Measurements from ENCODE around the gene TMEM245.

DNA sequence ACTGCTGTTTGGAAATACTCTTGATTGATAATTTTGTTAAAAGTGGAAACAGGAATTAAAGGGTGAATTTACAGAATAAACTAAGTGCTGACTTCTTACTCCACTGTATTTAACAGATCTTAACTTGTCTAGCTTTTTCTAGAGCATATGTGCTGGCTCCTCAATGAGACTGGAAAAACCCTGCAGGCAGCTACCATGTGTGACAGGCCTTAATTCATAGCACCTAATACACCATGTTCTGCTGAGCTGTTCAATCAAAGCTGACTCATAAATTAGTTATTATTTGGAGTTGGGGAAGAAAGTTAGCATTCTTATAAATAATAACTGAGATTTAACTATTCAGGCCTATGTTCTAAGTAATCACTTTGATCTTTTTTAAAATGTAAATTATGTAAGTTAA lies 135.9 kb downstream of the TMEM245 start:
- TF ChIP-seq, protein P1, sequence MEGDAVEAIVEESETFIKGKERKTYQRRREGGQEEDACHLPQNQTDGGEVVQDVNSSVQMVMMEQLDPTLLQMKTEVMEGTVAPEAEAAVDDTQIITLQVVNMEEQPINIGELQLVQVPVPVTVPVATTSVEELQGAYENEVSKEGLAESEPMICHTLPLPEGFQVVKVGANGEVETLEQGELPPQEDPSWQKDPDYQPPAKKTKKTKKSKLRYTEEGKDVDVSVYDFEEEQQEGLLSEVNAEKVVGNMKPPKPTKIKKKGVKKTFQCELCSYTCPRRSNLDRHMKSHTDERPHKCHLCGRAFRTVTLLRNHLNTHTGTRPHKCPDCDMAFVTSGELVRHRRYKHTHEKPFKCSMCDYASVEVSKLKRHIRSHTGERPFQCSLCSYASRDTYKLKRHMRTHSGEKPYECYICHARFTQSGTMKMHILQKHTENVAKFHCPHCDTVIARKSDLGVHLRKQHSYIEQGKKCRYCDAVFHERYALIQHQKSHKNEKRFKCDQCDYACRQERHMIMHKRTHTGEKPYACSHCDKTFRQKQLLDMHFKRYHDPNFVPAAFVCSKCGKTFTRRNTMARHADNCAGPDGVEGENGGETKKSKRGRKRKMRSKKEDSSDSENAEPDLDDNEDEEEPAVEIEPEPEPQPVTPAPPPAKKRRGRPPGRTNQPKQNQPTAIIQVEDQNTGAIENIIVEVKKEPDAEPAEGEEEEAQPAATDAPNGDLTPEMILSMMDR (IDR thresholded peaks at IDR 0.05 in 4 of 5, conservative IDR thresholded peaks at IDR 0.05 in 1 of 5), result no peak
- TF ChIP-seq POLR2A (IDR thresholded peaks at IDR 0.05), result no peak

All from gastrocnemius medialis (tissue), 4 donors.